SU-DHL-6 (cell line): ENCODE measurements around the gene WSB2.

Experiments used
- H2AFZ ChIP-seq: fragments of 200-600 bp; sonication (generic); 2 replicates; pipeline ENCODE4 v1.6.1; 2014; ENCODE audit warnings: low read depth, mild to moderate bottlenecking, moderate library complexity, mixed read lengths, antibody characterized with exemption, low read length; ENCODE audit not compliant: severe bottlenecking
- H3F3A ChIP-seq: fragments of 200-600 bp; shearing (Covaris generic); 2 replicates; pipeline ENCODE4 v1.6.0; 2016; ENCODE audit warnings: antibody characterized with exemption, mild to moderate bottlenecking; ENCODE audit not compliant: insufficient read depth
- H3K27ac ChIP-seq: fragments of 200-600 bp; sonication (generic); 2 replicates; pipeline ENCODE4 v1.5.1; 2016; ENCODE audit warnings: low read depth, mild to moderate bottlenecking, low read length, moderate library complexity, mixed read lengths
- H3K27me3 ChIP-seq: fragments of 200-600 bp; sonication (generic), shearing (Covaris generic); 2 replicates; pipeline ENCODE4 v1.6.0; 2014; ENCODE audit warnings: mild to moderate bottlenecking, low read length
- H3K36me3 ChIP-seq: fragments of 200-600 bp; sonication (generic); 2 replicates; pipeline ENCODE4 v1.6.1; 2014; ENCODE audit warnings: mild to moderate bottlenecking, low read length, mixed read lengths
- H3K4me2 ChIP-seq: fragments of 300-600, 200-600 bp; shearing (Covaris generic), sonication (generic); 2 replicates; pipeline ENCODE4 v1.6.0; 2014; ENCODE audit warnings: low read length, low read depth, mild to moderate bottlenecking; ENCODE audit not compliant: poor library complexity, severe bottlenecking
- H3K4me3 ChIP-seq: fragments of 200-600 bp; sonication (generic); 2 replicates; pipeline ENCODE4 v1.5.1; 2014; ENCODE audit warnings: antibody characterized with exemption, low read length, mild to moderate bottlenecking, mixed read lengths; ENCODE audit not compliant: insufficient read depth, poor library complexity, severe bottlenecking
- H3K79me2 ChIP-seq: fragments of 200-600 bp; sonication (generic); 2 replicates; pipeline ENCODE4 v1.6.1; 2014; ENCODE audit warnings: mild to moderate bottlenecking, low read length, moderate library complexity; ENCODE audit not compliant: insufficient read depth
- H3K9ac ChIP-seq: fragments of 200-600 bp; sonication (generic); 2 replicates; pipeline ENCODE4 v1.7.0; 2014; ENCODE audit warnings: mild to moderate bottlenecking, low read length
- H3K9me2 ChIP-seq: fragments of 200-600 bp; sonication (generic); replicated peaks from 2 replicates; pipeline ENCODE4 v1.6.1; 2014; ENCODE audit warnings: low read length; ENCODE audit not compliant: insufficient read depth
- H3K9me3 ChIP-seq: fragments of 200-600 bp; sonication (generic); 2 replicates; pipeline ENCODE4 v1.6.1; 2014; ENCODE audit warnings: low read length, mixed read lengths; ENCODE audit not compliant: insufficient read depth
- H4K20me1 ChIP-seq: fragments of 200-600 bp; sonication (generic); 2 replicates; pipeline ENCODE4 v1.6.1; 2014; ENCODE audit warnings: low read depth, mild to moderate bottlenecking, antibody characterized with exemption, low read length, moderate library complexity, mixed read lengths
- CTCF ChIP-seq: fragments of 200-600 bp; sonication (generic); IDR thresholded peaks from one replicate; pipeline ENCODE4 v1.5.1; 2017; ENCODE audit warnings: antibody characterized with exemption, mild to moderate bottlenecking, low read length, moderate library complexity; ENCODE audit not compliant: insufficient read depth, poor library complexity, severe bottlenecking
- EZH2phosphoT487 ChIP-seq: fragments of 200-600 bp; sonication (generic), shearing (Covaris generic); conservative IDR thresholded peaks from 2 replicates; pipeline ENCODE4 v1.6.1; 2018; ENCODE audit warnings: mild to moderate bottlenecking, antibody characterized with exemption, low read length, moderate library complexity, mixed read lengths

WSB2 gene

DNA sequence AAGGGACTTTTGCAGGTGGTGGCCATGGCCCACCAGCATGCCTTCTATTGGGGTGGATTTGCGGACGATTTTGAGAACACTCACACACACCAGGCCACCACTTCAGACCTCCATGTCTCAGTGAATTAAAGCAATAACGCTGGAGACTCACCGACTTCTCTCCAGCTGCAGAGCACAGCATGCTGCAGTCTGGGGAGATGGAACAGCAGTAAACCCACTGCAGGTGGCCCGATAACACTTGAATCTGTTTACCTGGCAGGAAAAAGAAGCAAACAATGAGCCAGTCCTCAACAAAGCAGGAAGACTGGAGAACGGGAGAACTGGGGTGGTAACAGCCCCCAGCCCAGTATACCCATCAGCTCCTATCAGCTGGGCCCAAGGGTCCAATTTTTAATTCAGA is 22.8 kb downstream of the WSB2 start:
- H3K4me2 ChIP-seq = no peak overlapping the region
- H3K9ac ChIP-seq = no peak overlapping the region
- no peaks in the 10 kb centered on the region for H3K9me2 ChIP-seq
- TF ChIP-seq CTCF (no peak), EZH2phosphoT487 (no peak)
- H3F3A ChIP-seq = no peaks in the 10 kb centered on the region
- no peak overlapping the region for H3K4me3 ChIP-seq
- no peaks in the 10 kb centered on the region for H4K20me1 ChIP-seq
- H2AFZ ChIP-seq = no peak overlapping the region
- no peaks in the 10 kb centered on the region for H3K79me2 ChIP-seq
- no peaks in the 10 kb centered on the region for H3K27me3 ChIP-seq
- H3K27ac ChIP-seq = no peak overlapping the region
- H3K9me3 ChIP-seq = no peaks in the 10 kb centered on the region
- peaks cover 8% of the 10 kb centered on the region; the same call in 1 of the 2 replicates for H3K36me3 ChIP-seq

GRCh38 chr12:118036672-118037411 is 24.1 kb downstream of the WSB2 start:
- Histone ChIP-seq H3K79me2 (no peaks in the 10 kb centered on the region), H4K20me1 (no peaks in the 10 kb centered on the region), H3K36me3 (peaks cover 13% of the 10 kb centered on the region; the same call in 1 of the 2 replicates), H3K27ac (no peak overlapping the region), H3K9me3 (no peaks in the 10 kb centered on the region), H2AFZ (no peak overlapping the region), H3K9me2 (no peaks in the 10 kb centered on the region), H3K9ac (no peak overlapping the region), H3K4me2 (no peak overlapping the region), H3K4me3 (no peak overlapping the region), H3K27me3 (no peaks in the 10 kb centered on the region), H3F3A (no peaks in the 10 kb centered on the region)
- TF ChIP-seq EZH2phosphoT487 (no peak), CTCF (no peak)

GRCh38 chr12:118035190-118036041 is 25.6 kb downstream of the WSB2 start:
- H3K79me2 ChIP-seq = no peaks in the 10 kb centered on the region
- H3K4me3 ChIP-seq = no peak overlapping the region
- H3K36me3 ChIP-seq = peaks cover 22% of the 10 kb centered on the region; the same call in 1 of the 2 replicates
- no peak overlapping the region for H3K4me2 ChIP-seq
- no peaks in the 10 kb centered on the region for H3F3A ChIP-seq
- no peaks in the 10 kb centered on the region for H3K27me3 ChIP-seq
- H3K9me3 ChIP-seq = no peaks in the 10 kb centered on the region
- no peak for TF ChIP-seq EZH2phosphoT487
- no peak for TF ChIP-seq CTCF
- H3K9me2 ChIP-seq = no peaks in the 10 kb centered on the region
- H4K20me1 ChIP-seq = no peaks in the 10 kb centered on the region
- no peak overlapping the region for H3K9ac ChIP-seq
- no peak overlapping the region for H2AFZ ChIP-seq
- H3K27ac ChIP-seq = no peak overlapping the region; the same call in 1 of the 2 replicates
